ENCODE data around the gene PIGC.

DNA sequence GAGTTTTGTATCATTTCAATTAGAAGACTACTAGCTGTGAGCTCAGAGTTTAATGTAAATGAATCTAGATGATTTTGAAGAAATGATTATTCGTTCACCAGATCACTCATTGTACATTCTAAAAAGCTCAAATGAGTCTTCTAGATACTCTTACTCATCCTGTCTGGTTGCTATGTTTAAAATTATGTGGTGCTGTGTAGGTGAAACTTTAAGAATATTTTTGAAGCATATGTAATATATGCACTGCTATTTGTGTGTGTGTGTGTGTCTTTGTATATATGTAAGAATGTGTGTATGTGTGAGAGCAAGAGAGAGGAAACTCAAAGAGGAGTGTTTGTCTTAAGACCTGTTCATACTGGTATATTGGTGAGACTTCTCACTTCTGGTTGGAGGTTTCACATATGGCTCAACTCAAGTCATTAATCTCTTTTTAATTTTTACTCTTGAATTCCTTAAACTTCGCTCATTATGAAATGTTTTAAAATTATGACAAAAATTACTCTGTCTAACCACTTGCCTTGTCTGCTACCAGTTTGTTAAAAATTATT lies 32.0 kb downstream of the PIGC start:
- TF ChIP-seq, protein P1, sequence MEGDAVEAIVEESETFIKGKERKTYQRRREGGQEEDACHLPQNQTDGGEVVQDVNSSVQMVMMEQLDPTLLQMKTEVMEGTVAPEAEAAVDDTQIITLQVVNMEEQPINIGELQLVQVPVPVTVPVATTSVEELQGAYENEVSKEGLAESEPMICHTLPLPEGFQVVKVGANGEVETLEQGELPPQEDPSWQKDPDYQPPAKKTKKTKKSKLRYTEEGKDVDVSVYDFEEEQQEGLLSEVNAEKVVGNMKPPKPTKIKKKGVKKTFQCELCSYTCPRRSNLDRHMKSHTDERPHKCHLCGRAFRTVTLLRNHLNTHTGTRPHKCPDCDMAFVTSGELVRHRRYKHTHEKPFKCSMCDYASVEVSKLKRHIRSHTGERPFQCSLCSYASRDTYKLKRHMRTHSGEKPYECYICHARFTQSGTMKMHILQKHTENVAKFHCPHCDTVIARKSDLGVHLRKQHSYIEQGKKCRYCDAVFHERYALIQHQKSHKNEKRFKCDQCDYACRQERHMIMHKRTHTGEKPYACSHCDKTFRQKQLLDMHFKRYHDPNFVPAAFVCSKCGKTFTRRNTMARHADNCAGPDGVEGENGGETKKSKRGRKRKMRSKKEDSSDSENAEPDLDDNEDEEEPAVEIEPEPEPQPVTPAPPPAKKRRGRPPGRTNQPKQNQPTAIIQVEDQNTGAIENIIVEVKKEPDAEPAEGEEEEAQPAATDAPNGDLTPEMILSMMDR (IDR thresholded peaks at IDR 0.05) = no peak
- TF ChIP-seq ZFX (IDR thresholded peaks at IDR 0.05; ENCODE audit: borderline replicate concordance) = no peak
